Measurements from ENCODE around the gene TLK1.

The TLK1 gene

GRCh38 chr2:171004363-171004762, 156.3 kb downstream of the TLK1 start:
- DNase-seq (ENCODE audit: low read depth in 2 of 2): no peak

DNA sequence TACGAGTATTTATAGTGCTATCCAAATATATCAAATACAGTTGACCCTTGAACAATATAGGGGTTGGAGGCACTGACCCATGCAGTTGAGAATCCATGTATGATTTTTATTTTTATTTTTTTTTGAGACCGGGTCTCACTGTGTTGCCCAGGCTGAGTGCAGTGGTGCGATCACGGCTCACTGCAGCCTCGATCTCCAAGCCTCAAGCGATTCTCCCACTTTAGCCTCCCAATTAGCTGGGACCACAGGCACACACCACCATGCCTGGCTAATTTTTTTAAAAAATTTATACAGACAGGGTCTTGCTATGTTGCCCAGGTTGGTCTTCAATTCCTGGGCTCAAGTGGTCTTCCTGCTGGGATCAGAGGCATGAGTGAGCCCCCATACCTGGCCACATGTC, 161.0 kb downstream of the TLK1 start:
- no peak for DNase-seq (ENCODE audit: low read depth in 2 of 2)

DNA sequence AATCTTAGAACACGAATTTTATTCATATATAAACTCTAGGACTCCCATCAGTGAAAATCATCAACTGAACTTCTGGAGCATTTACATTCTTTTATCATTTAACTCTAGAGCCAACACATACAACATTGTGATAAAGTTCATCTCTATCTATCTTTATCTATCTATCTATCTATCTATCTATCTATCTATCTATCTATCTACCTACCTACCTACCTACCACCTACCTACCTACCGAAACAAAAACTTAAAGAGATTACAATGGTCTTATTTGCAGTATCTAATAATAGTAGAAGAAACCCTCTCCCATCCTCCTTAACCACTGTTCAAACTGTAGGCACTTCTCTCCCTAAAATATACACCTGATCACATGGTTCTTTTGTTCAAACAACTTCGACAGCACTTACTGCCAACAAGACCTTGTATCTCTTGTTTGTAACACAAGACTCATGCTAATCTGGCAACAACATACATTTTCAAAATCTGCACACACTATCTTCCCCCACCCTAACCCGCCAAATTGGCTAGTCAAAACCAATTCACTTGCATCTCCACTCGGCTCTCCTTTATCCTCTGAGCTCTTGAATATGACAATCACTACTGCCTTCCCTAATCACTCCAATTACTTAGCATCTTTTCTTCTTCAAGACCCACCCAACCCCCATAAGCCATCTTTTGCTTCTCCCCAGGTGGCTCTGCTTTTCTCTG, 162.6 kb downstream of the TLK1 start:
- DNase-seq (ENCODE audit: low read depth in 2 of 2): no peak

DNA sequence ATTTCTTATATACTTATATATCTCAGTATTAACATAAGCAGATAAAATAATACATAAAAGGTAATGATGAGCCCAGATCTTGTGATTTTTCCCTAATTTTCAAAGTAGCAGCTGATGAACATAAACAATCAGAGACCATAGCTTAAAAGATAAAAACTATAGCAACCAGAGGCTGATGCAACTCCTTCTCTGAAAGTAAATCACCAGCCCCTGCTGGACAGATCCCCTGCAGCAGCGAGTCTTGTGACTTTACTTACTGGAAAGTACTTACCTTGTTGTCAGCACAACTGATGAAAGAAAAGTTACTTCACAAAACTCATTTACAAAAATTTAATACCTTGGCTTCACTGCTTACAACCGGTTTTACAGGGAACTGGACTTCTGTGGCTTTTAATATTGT, 164.4 kb downstream of the TLK1 start:
- DNase-seq (ENCODE audit: low read depth in 2 of 2): no peak

GRCh38 chr2:170991398-170992182, 169.1 kb downstream of the TLK1 start:
- DNase-seq (ENCODE audit: low read depth in 2 of 2): no peak

DNA sequence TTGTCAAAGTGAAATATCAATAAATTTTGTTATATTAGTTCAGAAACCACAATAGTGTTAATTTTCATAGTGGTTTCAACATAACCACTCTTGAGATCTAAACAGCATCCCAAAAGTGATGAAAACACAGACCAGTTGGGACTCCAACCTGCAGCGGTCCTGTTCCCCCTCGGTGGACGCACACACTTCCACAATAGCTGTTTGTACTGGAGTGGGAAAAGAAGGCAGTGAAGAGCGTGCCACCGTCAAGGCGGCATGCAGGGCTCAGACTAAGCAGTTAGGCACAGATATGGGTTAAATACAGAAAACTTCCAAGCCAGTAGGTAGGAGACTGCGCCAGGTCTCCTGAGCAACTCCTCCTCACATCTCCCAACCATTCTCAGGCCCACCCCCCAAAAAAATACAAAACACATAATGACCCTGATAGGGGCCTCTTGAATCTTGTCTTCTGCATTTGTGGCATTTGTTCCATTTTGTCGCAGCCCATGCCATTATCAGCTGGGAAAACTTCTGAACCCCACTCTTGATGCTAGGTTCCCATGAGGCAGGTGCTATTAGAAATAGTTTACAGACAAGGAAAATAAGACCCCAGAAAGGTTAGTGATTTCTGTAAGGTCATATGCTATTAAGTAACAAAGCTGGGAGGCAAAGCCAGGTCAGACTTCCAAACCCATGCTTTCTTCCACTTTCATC, 174.0 kb downstream of the TLK1 start:
- DNase-seq (ENCODE audit: low read depth in 2 of 2): no peak

- no peak for DNase-seq (ENCODE audit: low read depth in 2 of 2)
Observed at GRCh38 chr2:170985407-170985806, 175.3 kb downstream of the TLK1 start.

- no peak for DNase-seq (ENCODE audit: low read depth in 2 of 2)
Observed at GRCh38 chr2:170984079-170984478, 176.6 kb downstream of the TLK1 start.

- no peak for DNase-seq (ENCODE audit: low read depth in 2 of 2)
Observed at GRCh38 chr2:170975943-170976270, 184.8 kb downstream of the TLK1 start.

DNA sequence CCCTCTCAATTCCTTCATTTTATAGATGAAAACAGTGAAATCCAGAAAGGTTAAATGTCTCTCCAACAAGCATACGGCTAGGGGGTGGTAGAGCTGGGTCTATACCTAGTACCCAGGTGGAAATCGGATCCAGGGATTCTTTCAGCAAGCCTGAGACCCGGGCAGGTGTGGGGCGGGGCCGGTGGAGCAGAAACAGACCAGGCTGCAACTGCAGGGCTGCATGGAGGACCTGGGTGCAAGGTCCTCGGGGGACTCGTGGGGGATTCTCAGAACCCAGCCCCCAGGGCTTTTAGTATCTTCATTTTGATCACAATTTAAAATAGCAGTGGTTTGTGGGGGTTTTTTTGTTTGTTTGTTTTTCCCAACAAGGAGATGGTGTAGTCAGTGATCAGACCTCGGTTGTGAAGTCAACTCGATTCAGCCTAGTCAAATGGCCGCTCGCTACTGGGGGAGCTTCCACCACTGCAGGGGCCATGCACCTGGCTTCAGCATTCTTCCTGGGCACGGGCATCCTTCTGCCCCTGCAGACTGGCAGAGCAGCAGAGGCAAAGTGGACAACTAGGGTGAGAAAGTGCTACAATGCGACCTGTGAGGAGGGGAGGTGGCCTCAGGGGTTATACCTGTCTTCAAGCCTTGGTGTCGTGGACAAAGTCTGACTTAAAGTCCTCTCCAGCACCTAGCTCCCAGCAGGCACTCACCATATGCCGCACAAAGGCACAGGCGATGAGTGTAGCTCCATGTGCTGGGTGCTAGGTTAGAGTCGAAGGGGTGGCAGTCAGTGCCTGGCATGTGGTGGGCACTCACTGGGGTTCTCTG, 185.4 kb downstream of the TLK1 start:
- DNase-seq (ENCODE audit: low read depth in 2 of 2): no peak

DNA sequence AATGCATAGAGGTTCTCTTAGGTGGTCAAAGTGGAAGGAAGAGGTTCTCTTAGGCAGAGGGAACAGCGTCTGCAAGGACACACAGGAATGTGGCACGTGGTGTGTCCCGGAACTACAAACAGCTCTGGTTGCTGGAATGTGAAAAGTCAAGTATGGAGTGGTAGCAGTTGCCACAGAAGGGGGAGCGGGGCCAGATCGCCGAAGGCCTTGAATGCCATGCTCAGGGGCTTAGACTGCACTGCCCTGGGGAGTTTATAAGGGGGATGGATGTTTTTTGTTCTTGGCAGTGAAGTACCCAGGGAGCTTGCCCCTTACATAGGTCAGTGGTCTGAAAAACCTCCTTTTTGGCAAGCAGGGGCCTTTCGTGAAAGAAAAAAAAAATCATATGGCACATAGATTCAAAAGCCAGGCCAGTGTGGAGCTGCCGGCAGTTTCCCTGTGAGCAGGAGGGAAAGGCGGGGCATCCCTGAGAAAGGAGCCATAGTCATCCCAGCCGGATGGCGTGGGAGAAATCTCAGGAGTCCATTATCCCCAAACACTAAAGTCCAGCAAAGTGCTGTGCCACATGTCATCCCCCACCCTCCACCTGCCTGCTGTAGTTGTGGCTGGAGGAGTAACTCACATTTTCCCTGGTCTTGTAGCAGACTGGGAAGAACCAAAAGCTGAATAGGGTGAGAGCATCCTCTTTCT, 186.2 kb downstream of the TLK1 start:
- DNase-seq (ENCODE audit: low read depth in 2 of 2): no peak

DNA sequence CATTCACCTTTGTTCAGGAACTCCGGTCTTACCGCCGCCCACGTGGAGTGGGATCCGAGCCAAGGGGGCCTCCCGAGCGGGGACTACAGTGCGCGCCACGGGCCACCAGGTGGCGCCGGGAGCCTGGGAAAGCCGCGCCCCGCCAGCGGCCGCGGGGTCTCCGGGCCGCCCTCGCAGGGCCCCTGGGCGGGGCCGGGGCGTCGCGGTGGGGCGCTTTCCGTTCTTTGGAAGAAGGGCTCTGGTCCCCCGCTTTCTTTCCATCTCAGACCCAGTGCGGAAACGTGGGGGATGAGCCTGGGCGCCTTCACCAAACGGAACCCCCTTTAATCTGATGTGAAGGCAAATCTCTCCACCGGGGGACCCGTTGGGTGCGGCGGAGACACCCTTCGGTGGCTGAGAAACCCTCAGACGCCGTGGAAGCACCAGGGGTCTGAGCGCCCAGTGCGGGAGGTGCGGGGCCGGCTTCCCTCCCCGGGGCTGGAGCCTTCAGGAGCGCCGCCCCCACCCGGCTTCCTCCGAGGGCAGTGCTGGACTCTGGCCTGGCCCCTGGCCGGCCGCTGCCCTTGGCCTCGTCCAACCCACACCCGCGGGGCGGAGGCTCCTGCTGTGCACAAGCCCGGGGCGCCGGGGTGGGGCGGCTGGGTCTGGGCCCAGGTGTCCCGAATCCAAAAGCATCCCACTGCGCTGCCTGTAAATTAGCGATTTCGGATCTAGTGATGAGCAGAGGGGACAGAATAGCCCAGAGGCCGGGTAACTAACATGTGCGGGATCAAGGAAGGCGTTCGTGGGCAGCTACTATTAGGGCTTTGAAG, 187.0 kb downstream of the TLK1 start:
- peak; percentile 44 to 47 for DNase-seq (ENCODE audit: low read depth in 2 of 2)

DNA sequence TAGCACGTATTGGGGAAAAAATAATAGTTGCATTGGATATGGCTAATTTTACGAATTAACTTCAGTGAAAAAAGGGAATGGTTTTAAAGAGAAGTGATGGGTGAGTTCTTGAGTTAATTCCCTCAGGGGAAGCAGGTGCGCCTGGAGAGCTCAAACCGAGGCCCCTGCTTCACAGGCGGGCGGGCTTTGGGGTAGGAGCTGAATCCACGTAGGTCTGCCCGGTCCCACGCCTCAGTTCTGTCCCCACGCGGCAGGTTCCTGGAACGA, 187.5 kb downstream of the TLK1 start:
- no peak for DNase-seq (ENCODE audit: low read depth in 2 of 2)

DNA sequence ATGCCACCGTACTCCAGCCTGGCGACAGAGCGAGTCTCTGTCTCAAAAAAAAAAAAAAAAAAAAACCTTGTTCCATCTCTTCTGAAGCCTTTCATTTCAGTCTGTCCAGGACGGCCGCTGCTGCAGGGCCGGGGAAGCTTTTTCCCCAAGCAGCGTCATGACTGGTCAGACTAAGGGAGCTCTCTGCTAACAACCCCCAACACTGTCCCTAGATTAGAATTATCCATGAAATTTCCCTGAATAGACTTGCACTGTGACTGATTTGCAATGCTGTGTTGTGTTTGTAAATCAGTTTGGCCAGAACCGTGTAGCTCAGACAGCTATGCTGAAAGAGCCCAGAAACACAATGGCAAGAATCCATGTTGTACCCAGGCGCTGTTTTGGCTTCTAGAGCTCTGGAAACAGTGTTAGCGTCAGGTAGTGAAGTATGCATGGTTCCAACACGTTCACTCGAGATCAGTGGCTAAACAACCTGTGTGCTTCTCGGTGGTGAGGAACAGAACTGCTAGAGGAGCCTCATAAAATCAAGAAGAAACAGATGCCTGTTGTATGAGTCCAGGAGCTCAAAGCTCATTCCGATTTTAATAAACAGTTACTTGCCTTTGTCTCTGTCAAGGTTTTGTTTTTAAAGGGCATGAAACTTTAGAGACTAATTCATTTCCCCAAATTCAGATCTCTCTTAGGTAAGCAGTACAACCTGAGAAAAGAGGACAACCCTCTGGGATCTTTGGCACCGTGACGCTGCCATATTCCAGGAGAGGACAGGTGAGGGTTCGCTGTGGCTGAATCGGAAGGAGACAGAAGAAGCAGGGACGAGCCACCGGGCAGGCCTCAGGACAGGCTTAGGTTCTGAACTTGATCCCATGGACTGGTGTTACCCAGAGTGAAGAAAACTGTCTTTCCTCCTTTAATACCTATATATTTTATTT, 188.1 kb downstream of the TLK1 start:
- no peak for DNase-seq (ENCODE audit: low read depth in 2 of 2)

DNA sequence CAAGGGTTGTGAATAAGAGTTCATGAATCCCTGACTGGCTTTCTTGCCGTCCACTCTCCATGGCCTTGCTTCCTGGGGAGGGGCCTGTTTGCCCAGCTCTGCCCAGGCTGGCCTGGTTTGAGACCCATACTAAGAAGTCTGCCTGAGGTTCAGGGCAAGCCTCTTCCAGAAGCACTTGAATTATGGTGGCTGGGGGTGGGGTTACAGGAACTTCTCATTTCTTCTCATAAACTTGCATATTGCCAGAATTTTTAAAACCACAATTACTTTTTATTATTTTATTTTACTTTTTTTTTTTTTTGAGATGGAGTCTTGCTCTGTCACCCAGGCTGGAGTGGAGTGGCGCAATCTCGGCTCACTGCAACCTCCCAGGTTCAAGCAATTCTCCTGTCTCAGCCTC, 189.6 kb downstream of the TLK1 start:
- no peak for DNase-seq (ENCODE audit: low read depth in 2 of 2)

DNA sequence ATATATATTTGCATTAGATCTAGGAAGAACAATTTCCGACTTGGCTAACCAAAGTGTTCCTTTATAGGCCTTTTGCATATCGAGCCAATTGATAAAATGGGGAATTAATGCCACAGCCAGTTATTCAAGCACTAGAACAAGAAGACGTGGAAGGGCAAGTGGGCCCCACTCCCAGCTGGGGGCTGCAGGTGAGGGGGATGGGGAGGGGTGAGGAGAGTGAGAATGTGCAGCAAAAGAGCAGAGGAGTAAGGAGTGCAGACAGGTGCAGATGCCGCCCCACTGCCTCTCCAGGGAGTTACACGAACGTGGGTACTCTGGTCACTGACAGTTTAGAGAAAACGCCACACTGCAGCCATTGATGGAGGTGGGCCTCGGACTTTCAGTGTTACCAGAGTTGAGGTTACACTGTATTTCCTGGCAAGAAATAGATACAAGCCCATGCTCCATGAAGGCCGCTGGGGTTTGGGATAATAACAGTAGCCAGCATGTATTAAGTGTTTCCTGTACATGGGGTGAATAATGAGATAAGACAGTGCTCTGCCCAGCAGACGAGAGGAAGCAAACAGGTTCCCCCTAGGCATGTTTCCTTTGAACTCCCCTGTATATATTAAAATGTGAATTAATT, 190.7 kb downstream of the TLK1 start:
- DNase-seq (ENCODE audit: low read depth in 2 of 2): no peak

DNA sequence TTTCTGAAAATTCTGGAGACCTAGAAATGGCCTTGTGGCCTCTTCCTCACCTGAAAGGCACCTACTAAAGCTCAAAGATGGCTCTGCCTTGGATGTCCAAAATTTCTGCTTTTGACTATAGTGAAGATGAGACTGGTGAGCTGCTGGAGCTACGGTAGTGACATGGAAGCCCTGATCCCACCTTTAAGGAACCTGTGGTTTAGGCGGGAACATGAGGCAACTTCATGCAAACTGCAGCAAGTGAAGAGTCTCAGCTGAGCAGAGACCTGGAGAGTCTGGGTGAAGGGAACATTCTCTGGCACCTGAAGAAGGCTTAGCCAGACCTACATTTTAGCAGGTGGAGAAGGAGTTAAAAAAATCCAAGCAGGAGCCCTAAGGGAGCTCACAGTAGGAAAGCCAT, 191.7 kb downstream of the TLK1 start:
- no peak for DNase-seq (ENCODE audit: low read depth in 2 of 2)

- DNase-seq (ENCODE audit: low read depth in 2 of 2): no peak
Observed at GRCh38 chr2:170968205-170969003, 192.3 kb downstream of the TLK1 start.

- DNase-seq (ENCODE audit: low read depth in 2 of 2): no peak
Observed at GRCh38 chr2:170967553-170967952, 193.1 kb downstream of the TLK1 start.
